PC-3 (cell line): ENCODE results near the gene SH3RF2.

Source experiments
- EZH2 ChIP-seq: fragments of 300-600 bp; sonication (generic); IDR thresholded peaks from one replicate; pipeline ENCODE4 v1.6.1; 2017; ENCODE audit warnings: antibody characterized with exemption, mild to moderate bottlenecking, low read length; ENCODE audit not compliant: unreplicated experiment
- TF ChIP-seq, protein P1 (sequence below): fragments of 300-600 bp; sonication (generic); conservative IDR thresholded peaks from 2 replicates; pipeline ENCODE4 v1.5.1; 2017; ENCODE audit warnings: antibody characterized with exemption, low read depth, mild to moderate bottlenecking, low read length

DNA sequence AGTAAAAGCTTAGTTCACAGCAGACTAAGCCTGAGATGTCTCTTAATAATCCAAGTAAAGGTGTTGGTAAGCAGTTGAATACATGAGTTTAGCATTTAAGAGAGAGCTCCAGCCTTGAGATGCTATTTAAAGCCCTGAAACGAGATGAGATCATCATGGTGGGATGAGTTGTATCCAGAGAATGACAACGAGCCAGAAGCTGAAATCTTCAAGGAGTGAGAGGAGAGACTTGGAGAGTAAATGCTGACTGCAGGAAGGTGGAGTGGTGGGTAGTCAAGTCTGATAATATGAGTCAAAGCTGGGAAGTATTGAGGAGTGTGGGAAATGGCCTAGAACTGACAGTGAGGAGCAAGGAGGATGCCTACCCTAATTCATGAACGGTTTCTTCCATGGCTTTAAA lies 115.3 kb downstream of the SH3RF2 start:
- TF ChIP-seq EZH2, result no peak
- TF ChIP-seq, protein P1, sequence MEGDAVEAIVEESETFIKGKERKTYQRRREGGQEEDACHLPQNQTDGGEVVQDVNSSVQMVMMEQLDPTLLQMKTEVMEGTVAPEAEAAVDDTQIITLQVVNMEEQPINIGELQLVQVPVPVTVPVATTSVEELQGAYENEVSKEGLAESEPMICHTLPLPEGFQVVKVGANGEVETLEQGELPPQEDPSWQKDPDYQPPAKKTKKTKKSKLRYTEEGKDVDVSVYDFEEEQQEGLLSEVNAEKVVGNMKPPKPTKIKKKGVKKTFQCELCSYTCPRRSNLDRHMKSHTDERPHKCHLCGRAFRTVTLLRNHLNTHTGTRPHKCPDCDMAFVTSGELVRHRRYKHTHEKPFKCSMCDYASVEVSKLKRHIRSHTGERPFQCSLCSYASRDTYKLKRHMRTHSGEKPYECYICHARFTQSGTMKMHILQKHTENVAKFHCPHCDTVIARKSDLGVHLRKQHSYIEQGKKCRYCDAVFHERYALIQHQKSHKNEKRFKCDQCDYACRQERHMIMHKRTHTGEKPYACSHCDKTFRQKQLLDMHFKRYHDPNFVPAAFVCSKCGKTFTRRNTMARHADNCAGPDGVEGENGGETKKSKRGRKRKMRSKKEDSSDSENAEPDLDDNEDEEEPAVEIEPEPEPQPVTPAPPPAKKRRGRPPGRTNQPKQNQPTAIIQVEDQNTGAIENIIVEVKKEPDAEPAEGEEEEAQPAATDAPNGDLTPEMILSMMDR, result no peak
